ENCODE results near the gene PLXNB1.

Gene PLXNB1

DNA sequence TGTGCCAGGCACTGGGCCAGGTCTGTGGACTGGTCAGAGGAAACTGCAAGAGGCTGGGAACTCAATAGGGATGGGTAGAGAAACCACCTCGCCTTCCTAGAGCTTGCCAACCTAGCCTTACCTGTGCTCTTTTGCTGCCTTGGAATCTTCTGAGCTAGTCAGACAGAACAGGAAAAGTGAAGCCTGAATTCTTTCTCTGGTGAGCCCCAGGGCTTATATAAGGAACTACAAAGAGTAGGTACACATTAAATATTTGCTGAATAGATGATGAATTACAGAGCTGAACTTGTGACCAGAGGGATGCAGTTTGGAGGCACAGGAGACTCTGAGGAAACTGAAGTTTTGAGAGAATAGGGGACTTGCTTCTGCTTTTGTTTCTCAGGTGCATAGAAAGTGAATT, 73.5 kb downstream of the PLXNB1 start:
- FAIRE-seq = no peak

DNA sequence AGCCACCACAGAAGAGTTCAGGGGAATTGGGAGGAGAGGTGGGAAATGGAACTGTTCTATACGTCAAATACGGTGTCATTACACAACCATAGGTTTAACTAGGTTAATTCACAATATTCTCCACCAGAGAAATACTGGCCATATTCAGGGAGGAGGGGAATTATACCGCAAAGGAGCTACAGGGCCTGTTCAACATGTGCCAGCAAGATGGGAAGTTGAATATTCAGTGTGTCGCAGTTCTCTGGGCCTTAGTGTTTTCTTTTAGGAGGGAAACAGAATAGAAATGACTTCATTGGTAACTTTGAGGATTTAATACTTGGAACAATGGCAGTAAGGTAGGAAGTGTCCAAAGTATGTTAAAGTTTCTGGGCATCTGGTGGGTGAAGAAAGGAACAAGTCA, 75.9 kb downstream of the PLXNB1 start:
- no peak for FAIRE-seq

All from endometrium (tissue), 2 donors.